Inflammatory macrophage treated with lipopolysaccharide for 4 hours (primary cell): ENCODE measurements around the gene TRAM2.

ENCODE experiments used
- DNase-seq: peaks from one replicate; pipeline ENCODE4 v3.0.0-alpha.2; 2020

Gene TRAM2

DNA sequence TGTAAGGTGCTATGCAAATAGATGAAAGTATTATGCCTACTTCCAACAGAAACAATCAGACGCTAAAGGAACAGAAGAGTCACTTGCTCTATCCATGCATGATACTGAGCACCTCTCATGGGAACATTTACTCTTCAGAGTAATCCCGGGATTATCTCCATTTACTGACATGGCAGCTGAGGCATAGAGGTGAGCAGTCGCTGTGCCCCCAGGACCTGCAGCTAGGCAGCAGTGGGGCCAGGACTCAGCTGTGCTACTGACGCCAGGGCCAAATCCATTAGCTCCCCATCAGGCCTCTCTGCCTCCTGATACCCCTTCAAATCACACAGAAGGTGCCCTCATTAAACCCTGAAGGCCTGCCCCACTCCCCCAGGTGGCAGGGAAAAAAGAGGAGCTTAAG is 51.9 kb downstream of the TRAM2 start:
- no peak for DNase-seq

DNA sequence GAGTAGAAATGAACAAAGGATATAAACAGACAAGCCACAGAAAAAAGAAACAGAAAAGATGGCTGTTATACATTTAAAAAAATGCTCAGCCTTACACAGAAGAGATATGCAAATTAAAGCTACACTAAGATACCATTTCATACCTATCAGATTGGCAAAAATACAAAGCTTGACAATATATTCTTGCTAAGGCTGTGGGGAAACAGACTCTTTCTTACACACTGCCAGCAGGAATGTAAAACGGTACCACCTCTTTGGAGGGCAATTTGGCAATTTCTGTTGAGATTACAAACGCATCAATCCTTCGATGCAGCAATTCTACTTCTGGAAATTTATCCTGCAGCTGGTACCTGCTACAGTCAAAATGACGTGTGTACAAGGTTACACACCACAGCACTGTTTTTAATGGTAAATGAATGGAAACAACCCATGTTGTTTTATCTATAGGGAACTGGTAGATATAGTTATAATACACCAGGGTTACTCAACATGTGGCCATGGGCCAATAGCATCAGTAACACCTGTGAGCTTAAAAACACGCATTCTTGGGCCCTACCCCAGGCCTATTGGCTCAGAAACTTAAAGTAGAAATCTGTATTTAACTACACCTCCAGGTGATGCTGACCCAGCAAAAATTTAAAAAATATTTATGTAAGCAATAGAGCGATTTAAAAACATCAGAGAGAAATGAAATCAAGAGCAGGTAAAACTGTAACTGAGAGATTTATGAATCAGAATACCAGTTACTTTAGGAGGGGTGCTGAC is 53.3 kb downstream of the TRAM2 start:
- no peak for DNase-seq

DNA sequence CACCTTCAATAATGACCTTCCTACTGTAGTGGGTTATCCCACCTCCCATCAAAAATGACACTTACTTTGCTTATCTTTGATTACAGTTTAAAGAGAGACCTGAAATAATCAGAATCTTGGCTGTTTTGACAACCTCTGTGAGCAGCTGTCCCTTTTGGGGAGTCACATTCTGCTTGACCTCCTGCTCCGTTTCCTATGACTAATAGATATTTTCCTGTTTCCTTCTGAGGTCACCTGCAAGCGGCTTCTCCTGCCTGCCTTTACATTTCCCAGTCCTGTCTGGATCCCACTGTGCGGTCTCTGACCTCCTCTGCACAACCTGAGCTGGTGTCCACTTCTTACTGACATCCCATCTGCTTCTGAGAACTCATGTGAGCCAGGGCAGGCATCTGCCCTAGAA is 54.2 kb downstream of the TRAM2 start:
- no peak for DNase-seq

GRCh38 chr6:52522151-52522626 is 54.7 kb downstream of the TRAM2 start:
- no peak for DNase-seq

- no peak for DNase-seq
Measured at GRCh38 chr6:52519618-52520017, 57.2 kb downstream of the TRAM2 start.

GRCh38 chr6:52518279-52518945 is 58.4 kb downstream of the TRAM2 start:
- DNase-seq, result no peak

- DNase-seq, result peak; percentile 57
Measured at GRCh38 chr6:52517502-52518278, 59.2 kb downstream of the TRAM2 start.

- no peak for DNase-seq
Measured at GRCh38 chr6:52516943-52517342, 59.9 kb downstream of the TRAM2 start.

- DNase-seq, result no peak
Measured at GRCh38 chr6:52516269-52516668, 60.6 kb downstream of the TRAM2 start.

GRCh38 chr6:52515219-52515960 is 61.5 kb downstream of the TRAM2 start:
- no peak for DNase-seq

DNA sequence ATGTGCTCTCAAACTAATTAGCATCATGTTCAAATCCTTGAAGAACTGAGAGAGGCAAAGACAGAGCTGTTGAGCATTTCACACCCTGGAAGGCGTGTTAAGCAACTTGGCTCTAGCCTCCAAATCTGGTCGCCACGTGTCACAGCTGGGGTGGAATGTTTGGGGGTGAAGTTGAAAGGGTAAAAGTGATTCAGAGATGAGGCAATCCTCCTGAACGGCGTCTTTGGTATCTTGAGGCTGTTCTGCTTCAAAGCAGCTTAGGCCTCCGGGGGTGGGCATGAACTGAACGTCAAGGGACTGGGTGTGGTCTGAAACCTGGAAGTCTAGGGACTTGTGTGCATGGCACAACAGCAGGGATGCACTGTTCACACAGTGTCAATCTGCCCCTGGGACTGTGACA is 62.3 kb downstream of the TRAM2 start:
- peak; percentile 55 for DNase-seq

DNA sequence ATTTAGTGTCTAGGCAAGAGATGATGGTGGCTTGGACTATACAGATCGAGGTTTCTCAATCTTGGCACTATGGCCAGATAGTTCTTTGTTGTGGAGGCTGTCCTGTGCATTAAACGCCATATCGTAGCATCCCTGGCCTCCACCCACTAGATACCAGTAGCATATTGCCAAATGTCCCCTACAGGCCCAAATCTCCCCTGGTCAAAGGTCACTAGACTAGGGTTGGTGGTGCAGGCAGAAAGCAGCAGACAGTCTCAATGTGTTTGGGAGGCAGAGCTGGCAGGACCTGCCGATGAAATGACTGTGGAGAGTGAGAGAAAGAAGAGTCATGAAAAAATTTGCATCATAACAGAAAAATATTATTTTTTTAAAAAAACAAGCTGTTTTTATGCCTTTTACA is 63.0 kb downstream of the TRAM2 start:
- no peak for DNase-seq

GRCh38 chr6:52513464-52513863 is 63.4 kb downstream of the TRAM2 start:
- DNase-seq, result no peak

DNA sequence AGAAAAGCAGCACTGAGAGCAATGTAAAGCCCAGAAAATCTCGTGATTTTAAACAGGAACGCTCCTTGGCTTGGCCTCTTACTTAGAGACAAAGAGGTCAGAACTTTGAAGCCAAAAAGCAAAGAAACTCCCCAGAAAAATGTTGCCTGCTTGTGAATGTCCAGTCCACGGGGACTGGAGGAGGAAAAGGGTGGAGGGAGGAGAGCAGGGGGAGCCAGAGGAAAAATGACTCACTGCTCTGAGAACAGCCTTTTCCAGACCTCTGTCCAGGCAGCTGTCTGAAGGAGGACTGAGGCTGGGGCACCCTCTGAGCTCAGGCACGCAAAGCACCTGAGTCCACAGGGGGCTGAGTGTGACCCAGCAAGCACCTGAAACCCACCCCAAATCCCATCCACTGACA is 64.7 kb downstream of the TRAM2 start:
- no peak for DNase-seq

DNA sequence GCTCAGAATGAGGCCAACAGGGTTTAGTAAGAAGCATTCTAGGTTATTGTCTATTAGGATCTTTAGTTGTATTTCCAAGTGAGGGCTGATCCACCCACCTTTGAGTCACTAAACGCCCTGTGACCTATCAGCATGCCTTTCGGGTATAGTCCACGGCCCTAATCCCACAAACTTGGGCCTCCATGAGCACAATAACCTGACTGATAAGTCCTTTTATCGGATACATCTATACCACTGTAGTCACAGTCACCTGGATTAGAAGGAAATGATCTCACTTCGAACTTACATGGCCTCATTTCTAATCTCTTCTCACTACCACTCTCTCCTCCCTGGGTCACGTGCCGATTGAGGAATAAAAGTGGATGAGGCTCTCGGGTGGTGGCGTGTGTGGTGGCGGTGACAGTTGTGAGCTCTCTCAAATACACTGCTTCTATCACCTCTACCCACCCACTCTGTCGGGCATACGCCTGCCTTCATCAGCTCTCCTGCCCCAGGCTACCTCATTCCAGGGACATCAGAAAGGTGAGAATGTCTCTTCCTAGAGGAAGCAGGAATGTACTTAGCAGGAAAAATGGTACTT is 65.2 kb downstream of the TRAM2 start:
- DNase-seq, result no peak

DNA sequence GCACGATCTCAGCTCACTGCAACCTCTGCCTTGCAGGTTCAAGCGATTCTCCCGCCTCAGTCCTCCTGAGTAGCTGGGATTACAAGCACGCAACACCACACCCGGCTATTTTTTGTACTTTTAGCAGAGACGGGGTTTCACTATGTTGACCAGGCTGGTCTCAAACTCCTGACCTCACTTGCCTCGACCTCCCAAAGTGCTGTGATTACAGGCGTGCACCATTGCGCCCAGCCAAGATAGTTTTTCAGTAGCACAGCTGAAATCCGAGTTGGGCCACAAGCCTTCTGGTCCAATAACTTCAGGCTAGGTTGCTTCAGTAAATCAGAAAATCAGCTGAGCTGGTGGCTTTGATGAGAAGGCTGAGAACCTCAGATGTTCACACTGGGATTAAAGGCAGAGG is 65.7 kb downstream of the TRAM2 start:
- no peak for DNase-seq

- no peak for DNase-seq
Measured at GRCh38 chr6:52510213-52510562, 66.7 kb downstream of the TRAM2 start.

GRCh38 chr6:52509281-52510212 is 67.3 kb downstream of the TRAM2 start:
- DNase-seq, result no peak

DNA sequence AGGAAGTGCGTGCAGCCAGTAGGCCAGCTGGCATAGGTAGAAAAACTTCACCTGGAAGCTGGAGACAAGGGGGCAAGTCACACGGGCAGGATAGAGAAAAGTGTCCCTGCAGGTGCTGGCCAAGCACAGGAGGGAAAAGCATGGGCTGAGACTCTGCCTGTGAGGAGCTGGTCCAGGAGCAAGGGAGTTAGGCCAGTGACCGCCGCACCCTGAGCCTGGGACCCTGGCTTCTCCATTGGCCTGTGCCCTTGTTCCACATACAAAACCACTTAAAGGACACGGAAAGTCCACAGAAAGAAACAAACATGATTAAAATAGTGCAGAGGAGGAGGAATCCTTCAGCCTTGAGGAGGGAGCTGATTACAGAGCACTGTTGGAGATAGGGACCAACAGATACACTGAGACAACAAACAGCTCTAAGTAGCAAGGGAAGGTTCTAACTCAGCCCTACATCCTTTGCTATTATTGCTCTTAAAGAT is 68.6 kb downstream of the TRAM2 start:
- DNase-seq, result no peak

DNA sequence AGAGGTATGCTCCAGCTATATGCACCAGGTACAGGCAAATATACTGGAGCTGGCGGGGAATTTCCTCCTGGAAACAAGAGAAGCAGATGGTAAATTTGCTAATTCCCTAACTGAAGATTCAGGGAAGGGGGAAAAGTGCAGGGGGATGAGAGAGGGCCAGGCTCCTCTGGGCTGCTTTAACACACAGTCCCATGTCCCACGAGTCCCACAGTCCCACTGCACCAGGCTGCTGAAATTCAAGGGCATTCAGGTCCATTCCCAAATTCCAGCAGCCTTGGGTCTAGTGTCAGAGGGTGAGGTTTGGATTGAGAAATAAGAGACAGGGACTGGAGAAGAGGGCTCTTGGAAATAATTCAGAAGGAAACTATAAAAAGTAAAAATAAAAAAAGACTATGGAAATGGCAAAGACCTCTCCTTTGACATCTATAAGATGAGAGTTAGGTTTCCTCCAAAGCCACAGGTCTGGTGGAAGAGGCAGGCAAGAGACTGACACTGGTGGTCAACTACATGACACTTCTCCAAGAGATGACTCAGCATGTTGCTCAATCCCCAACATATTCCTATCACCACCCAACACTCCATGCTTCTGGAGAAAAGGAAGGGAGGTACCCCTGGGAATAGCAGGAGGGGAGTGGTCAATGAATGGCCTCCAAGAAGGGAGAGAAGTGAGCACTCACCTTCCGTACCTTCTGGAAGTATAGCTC is 69.2 kb downstream of the TRAM2 start:
- no peak for DNase-seq

- DNase-seq, result no peak
Measured at GRCh38 chr6:52506476-52506875, 70.4 kb downstream of the TRAM2 start.
